K562 (cell line): ENCODE results near the gene RABL6.
"Not testable (repeated sequence)": the region's sequence is repeated elsewhere in the genome, so short reads cannot be mapped to it uniquely, and the experiment has no call there.

ENCODE experiments used
- CHD2 ChIP-seq: IDR thresholded peaks from 2 replicates; pipeline ENCODE4 v1.6.1; 2011; ENCODE audit warnings: low read depth, low read length
- HDGF ChIP-seq: fragments of 450-650 bp; IDR thresholded peaks from 2 replicates; pipeline ENCODE4 v1.6.1; 2016
- NFE2L1 ChIP-seq: fragments of 450-650 bp; IDR thresholded peaks from 2 replicates; pipeline ENCODE4 v1.6.1; 2016; ENCODE audit warnings: missing genetic modification characterization, low read depth, mild to moderate bottlenecking, missing compliant biosample characterization, moderate library complexity, borderline replicate concordance
- SOX6 ChIP-seq: fragments of 450-650 bp; IDR thresholded peaks from 2 replicates; pipeline ENCODE4 v1.6.1; 2014; ENCODE audit warnings: mild to moderate bottlenecking
- TCF3 ChIP-seq: sonication (generic); formaldehyde crosslinking; IDR thresholded peaks from 2 replicates; pipeline ENCODE4 v1.4.0; 2020; ENCODE audit warnings: mild to moderate bottlenecking, missing genetic modification reagents
- ZNF121 ChIP-seq: sonication (generic); formaldehyde crosslinking; conservative IDR thresholded peaks from 2 replicates; pipeline ENCODE4 v1.8.0; 2022; ENCODE audit warnings: missing genetic modification reagents
- ZNF77 ChIP-seq: fragments of 250-450 bp; sonication (Bioruptor Pico); IDR thresholded peaks from 2 replicates; pipeline ENCODE4 v1.5.0; 2020
- TF ChIP-seq, protein P1 (sequence below), 3 experiments: IDR thresholded peaks in 2 of 3; conservative IDR thresholded peaks in 1 of 3; 2 replicates each; pipeline ENCODE4 v1.5.1; 2011 to 2012; ENCODE audit warnings: low read length in 3 of 3, mild to moderate bottlenecking in 3 of 3, control low read depth in 2 of 3, improper control_type of control experiment in 1 of 3, inconsistent platforms in 1 of 3, low read depth in 1 of 3, mixed read lengths in 1 of 3, moderate library complexity in 1 of 3; ENCODE audit not compliant: insufficient read depth in 2 of 3
- TF ChIP-seq, protein P2 (sequence below): sonication (generic); formaldehyde crosslinking; IDR thresholded peaks from 2 replicates; pipeline ENCODE4 v1.8.0; 2022; ENCODE audit warnings: mild to moderate bottlenecking, low read depth, missing genetic modification reagents

DNA sequence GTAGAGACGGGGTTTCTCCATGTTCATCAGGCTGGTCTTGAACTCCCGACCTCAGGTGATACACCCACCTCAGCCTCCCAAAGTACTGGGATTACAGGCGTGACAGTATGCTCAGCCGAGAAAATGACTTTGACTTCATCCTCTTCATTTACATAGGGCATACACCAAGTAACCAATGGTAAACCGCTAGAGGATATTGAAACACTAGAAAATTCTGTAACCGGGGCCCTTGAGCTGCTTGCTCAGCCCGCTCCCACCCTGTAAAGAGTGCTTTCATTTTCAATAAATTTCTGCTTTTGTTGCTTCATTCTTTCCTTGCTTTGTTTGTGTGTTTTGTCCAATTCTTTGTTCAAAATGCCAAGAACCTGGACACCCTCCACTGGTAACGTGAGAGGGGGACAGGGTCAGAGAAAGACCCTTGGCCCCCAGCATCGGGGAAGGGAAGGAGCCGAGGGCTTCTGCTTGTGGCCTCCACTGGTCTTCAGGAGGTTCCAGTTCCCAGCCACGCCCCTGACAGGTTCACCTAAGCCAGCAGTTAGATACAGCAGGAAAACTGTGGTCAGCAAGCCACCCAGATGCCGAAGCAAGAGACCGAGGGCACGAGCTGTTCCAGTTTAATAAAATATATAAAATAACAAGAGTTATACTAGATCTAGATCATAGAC is 41.9 kb upstream of the RABL6 start:
- TF ChIP-seq ZNF77 (CRISPR knock-in tag); NFE2L1 (tag); ZNF121; CHD2; SOX6; TCF3; HDGF: not testable (repeated sequence)
- TF ChIP-seq, protein P1, sequence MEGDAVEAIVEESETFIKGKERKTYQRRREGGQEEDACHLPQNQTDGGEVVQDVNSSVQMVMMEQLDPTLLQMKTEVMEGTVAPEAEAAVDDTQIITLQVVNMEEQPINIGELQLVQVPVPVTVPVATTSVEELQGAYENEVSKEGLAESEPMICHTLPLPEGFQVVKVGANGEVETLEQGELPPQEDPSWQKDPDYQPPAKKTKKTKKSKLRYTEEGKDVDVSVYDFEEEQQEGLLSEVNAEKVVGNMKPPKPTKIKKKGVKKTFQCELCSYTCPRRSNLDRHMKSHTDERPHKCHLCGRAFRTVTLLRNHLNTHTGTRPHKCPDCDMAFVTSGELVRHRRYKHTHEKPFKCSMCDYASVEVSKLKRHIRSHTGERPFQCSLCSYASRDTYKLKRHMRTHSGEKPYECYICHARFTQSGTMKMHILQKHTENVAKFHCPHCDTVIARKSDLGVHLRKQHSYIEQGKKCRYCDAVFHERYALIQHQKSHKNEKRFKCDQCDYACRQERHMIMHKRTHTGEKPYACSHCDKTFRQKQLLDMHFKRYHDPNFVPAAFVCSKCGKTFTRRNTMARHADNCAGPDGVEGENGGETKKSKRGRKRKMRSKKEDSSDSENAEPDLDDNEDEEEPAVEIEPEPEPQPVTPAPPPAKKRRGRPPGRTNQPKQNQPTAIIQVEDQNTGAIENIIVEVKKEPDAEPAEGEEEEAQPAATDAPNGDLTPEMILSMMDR (IDR thresholded peaks at IDR 0.05 in 2 of 3, conservative IDR thresholded peaks at IDR 0.05 in 1 of 3; ENCODE audit: insufficient read depth in 2 of 3, low read depth in 1 of 3, low read length in 3 of 3) = not testable (repeated sequence)
- TF ChIP-seq, protein P2, sequence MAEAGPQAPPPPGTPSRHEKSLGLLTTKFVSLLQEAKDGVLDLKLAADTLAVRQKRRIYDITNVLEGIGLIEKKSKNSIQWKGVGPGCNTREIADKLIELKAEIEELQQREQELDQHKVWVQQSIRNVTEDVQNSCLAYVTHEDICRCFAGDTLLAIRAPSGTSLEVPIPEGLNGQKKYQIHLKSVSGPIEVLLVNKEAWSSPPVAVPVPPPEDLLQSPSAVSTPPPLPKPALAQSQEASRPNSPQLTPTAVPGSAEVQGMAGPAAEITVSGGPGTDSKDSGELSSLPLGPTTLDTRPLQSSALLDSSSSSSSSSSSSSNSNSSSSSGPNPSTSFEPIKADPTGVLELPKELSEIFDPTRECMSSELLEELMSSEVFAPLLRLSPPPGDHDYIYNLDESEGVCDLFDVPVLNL (CRISPR knock-in tag) = not testable (repeated sequence)
